NB4 (cell line): Measurements from ENCODE around the gene TC2N.

Source experiments
- DNase-seq: peaks from one replicate; pipeline ENCODE4 v3.0.0; 2010; ENCODE audit warnings: low read depth
- H3K4me3 ChIP-seq: one replicate; pipeline ENCODE4 v1.5.1; 2011; ENCODE audit warnings: mild to moderate bottlenecking, low read depth, low read length, moderate library complexity
- CTCF ChIP-seq: IDR thresholded peaks from one replicate; pipeline ENCODE4 v1.5.1; 2012; ENCODE audit warnings: low read depth, low read length
- MAX ChIP-seq: IDR thresholded peaks from 2 replicates; pipeline ENCODE4 v1.6.1; 2011; ENCODE audit warnings: low read depth, low read length
- MYC ChIP-seq: IDR thresholded peaks from 2 replicates; pipeline ENCODE4 v1.6.1; 2011; ENCODE audit warnings: low read depth, low read length
- POLR2A ChIP-seq: IDR thresholded peaks from 2 replicates; pipeline ENCODE4 v1.6.1; 2011; ENCODE audit warnings: mild to moderate bottlenecking; ENCODE audit not compliant: insufficient read length; ENCODE audit errors: extremely low read depth

Gene TC2N

GRCh38 chr14:91882369-91882768 is 15.0 kb upstream of the TC2N start:
- DNase-seq: no peak
- TF ChIP-seq POLR2A (no peak), MYC (no peak), MAX (no peak), CTCF (no peak)
- H3K4me3 ChIP-seq: no peak overlapping the region

- TF ChIP-seq MAX (no peak), MYC (no peak), POLR2A (no peak), CTCF (no peak)
- no peak for DNase-seq
Observed at GRCh38 chr14:91879196-91879595, 11.9 kb upstream of the TC2N start.

GRCh38 chr14:91878274-91878673 is 10.9 kb upstream of the TC2N start:
- H3K4me3 ChIP-seq: no peak overlapping the region
- DNase-seq: no peak
- TF ChIP-seq POLR2A: no peak

More at GRCh38 chr14:91879196-91879595, 11.9 kb upstream of the TC2N start:
- no peak overlapping the region for H3K4me3 ChIP-seq

- H3K4me3 ChIP-seq: no peak overlapping the region
- TF ChIP-seq POLR2A: no peak
- no peak for TF ChIP-seq MAX
- TF ChIP-seq CTCF: no peak
- no peak for TF ChIP-seq MYC
- DNase-seq: no peak
Observed at GRCh38 chr14:91877376-91877915, 10.1 kb upstream of the TC2N start.

GRCh38 chr14:91876492-91876891 is 9.2 kb upstream of the TC2N start:
- no peak for DNase-seq
- no peak overlapping the region for H3K4me3 ChIP-seq

More at GRCh38 chr14:91876492-91876891, 9.2 kb upstream of the TC2N start:
- TF ChIP-seq MYC: no peak
- TF ChIP-seq POLR2A: no peak
- no peak for TF ChIP-seq MAX
- TF ChIP-seq CTCF: no peak
